ENCODE data around the gene LGI2.
"Not testable (repeated sequence)": the region's sequence is repeated elsewhere in the genome, so short reads cannot be mapped to it uniquely, and the experiment has no call there.

LGI2 gene

DNA sequence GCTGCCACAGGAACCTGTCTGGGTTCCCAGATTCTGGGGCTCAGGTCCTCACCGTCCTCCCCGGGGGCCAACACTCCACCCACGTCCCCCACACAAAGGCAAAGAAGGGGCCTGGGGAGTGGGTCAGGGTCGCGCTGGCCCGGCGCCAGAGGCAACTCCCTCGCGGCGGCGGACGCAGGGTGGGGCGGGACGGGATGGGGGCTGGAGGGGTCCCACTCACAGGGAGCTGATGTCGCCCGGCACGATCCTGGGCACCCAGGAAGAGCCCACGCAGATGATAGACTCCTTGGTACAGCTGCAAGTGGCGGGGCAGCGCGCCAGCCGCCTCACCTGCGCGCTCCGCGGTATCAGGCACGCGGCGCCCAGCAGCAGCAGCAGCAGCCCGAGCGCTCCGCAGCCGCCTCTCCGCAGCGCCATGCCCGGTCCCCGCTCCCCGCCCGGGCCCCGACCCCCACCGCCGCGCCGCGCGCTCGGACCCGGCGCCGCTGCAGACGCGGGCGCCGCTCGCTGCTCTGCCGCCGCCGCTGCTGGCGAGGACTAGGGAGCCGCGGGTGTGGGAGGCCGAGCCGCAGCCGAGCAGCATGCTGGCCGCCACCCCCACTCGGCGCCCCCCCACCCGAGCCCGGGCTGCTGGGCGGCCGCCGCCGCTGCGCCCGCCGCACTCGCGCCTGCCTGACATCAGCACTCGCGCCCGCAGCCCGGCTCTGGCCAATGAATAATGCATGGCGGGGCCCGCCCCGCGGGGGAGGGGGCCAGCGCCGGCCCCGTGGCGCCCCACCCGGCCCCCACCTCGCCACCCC lies at the start of gene LGI2:
LGI2 (minus strand) TSS at position 670 of the 800 bp plus-strand sequence; CDS start at position 417, 253 bp downstream.
- no peak for DNase-seq

DNA sequence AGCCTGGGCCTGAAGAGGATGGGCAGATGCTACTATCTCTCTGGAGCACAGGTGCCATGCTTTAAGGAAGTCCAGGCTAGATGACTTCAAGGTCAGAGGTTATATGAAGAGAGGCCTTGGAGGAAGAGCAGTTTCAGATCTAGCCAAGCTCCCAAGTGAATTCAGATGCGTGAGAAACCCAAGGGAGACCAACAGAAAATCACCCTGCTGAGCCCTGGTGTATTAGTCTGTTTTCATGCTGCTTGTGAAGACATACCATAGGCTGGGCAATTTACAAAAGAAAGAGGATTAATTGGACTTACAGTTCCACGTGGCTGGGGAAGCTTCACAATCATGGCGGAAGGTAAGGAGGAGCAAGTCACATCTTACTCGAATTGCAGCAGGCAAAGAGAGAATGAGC lies 47.8 kb upstream of the LGI2 start:
- DNase-seq, result no peak

GRCh38 chr4:25076625-25077398 lies 46.1 kb upstream of the LGI2 start:
- no peak for DNase-seq

- peak; percentile 7 for DNase-seq
Observed at GRCh38 chr4:25075851-25076250, 45.1 kb upstream of the LGI2 start.

- DNase-seq, result no peak
Observed at GRCh38 chr4:25075129-25075528, 44.4 kb upstream of the LGI2 start.

GRCh38 chr4:25070545-25070944 lies 39.8 kb upstream of the LGI2 start:
- DNase-seq, result no peak

DNA sequence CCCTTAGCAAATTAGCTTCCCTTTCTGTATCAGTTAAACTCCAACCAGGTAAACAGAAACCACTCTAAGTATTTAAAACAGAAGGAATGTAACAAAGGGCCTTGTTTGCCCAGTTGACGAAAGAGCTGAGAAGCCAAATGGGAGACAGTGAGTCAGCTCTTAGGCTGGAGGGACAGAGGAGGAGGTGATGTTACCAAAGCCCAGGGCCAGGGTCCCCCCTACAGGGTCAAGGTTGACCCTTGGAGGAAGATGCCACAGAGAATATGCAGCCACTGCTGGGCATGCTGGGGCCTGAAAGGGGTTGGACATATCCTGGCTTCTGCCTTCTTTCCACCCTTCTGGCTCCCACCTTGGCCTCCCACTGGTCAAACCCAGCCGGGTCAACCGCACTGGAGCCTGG lies 38.3 kb upstream of the LGI2 start:
- no peak for DNase-seq

DNA sequence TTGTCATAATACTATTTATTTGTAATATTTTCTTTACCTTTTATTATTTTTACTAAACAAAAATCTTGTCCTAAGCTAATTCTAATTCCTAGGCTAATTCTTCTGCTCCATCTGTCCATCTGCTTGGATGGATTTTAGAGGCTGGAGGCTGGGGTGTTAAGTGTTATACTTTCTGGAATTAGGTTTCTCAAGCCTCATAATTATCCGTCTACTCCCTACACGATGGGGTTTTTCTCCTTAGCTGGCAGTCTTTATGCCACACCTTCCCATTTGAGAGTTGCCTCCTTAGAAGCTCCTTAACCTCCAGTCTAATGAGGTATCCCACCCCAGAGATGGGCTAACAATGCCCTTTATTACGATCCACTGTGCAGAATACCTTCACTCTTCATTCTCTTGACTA lies 37.6 kb upstream of the LGI2 start:
- no peak for DNase-seq

DNA sequence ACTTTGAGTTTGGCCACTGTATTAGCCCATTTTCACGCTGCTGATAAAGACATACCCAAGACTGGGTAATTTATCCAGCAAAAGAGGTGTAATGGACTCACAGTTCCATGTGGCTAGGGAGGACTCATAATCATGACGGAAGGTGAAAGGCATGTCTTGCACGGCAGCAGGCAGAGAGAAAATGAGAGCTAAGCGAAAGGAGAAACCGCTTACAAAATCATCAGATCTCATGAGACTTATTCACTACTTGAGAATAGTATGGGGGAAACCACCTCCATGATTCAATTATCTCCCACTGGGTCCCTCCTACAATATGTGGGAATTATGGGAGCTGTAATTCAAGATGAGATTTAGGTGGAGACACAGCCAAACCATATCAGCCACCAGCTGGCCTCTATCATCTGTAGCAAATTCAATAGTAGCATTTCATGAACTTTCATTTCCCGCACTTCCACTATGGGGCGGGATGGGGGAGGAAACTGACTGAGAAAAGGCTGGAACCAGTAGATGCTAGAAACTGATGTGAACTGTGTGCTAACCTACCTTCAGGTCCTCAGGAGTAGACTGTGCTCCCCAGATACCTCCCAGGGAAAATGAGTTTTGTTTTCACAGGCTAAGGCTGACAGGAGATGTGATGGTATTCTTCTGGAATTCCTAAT lies 35.3 kb upstream of the LGI2 start:
- DNase-seq, result no peak

DNA sequence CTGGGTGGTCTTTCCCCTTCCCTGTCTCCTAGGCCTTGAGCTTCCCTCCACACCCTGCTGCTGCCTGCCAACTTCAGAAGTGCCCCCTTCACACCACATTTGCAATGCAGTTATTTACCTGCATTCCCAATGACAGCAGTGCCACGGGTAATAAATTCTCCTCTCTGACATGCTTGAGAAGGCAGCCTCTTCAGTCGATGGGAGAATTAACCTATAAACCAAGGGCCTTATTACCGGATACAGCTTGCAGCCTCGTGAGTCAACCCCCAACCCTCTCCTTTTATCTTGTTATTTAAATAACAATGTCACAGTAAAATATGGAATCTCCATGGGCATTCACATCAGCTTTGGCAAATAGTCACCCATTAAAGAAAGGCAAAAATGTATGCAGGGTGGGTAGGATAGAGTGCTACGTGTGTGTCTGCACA lies 34.7 kb upstream of the LGI2 start:
- DNase-seq, result peak; percentile 88

DNA sequence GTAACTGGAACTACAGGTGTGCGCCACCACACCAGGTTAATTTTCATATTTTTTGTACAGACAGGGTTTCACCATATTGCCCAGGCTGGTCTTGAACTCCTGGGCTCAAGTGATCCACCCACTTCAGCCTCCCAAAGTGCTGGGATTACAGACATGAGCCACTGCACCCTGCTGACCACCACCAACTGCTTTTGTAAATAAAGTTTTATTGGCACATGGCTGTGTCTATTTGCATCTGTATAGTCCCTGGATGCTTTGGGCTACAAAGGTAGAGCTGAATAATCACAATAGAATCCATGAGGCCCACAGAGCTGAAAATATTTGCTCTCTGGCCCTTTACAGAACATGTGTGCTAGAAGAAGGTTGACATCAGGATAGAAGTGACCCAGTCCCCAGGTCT lies 33.7 kb upstream of the LGI2 start:
- DNase-seq, result not testable (repeated sequence)

GRCh38 chr4:25063116-25063515 lies 32.4 kb upstream of the LGI2 start:
- no peak for DNase-seq

DNA sequence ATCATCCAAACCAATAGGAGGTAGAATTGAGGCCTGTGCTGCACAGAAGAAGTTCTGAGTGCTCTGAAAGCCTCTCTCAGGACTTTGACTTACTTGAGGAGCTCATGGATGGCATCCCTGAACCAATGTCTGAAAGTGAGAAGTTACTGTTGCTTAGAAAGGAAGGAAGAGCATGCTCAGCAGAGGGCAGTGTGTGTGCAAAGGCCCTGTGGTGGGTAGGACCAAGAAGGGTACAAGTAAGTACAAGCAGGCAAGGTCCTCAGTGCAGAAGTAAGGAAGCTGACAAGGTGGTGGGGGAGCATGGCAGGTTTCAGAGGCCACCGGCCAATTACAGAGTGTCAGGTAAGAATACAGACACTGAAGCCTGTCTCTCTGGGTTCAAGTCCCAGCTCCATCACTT lies 31.4 kb upstream of the LGI2 start:
- no peak for DNase-seq

DNA sequence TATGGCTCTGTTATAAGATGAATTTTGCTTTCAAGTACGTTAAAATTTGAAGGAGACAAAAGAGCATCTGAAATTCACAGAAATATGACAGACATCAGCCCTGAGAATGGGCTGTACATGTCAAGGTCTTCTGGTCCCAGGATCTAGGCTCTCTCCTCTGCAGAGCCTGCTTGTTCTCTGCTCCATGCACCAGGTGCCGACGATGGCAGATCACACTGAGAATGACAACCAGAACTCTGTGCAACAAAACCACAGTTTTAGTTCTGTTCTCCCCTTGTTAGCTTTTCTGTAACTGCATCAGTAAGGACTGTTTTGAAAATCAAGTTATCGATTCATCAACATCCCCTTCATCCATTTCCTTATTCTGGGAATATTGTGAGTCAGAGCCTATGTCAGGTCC lies 30.9 kb upstream of the LGI2 start:
- no peak for DNase-seq

- no peak for DNase-seq
Observed at GRCh38 chr4:25060963-25061340, 30.2 kb upstream of the LGI2 start.

GRCh38 chr4:25060241-25060962 lies 29.7 kb upstream of the LGI2 start:
- DNase-seq, result no peak

- no peak for DNase-seq
Observed at GRCh38 chr4:25059791-25060190, 29.0 kb upstream of the LGI2 start.

DNA sequence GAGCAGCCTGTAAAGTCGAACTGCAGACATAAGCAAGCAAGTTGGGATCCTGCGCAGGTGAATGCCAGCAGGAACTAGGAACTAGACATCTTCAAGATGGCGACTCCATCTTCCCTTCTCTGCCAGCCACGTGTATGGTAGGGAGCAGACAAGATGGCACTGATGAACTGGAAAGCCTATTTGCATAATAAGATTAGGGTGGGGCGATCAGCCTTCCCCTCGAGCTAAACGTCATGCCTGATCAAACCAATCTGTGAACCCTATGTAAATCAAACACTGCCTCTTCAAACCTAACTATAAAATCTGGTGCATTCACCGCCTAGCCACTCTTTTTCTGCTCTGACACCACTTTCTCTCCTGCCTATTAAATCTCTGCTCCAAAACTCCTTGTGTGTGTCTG lies 28.1 kb upstream of the LGI2 start:
- no peak for DNase-seq

DNA sequence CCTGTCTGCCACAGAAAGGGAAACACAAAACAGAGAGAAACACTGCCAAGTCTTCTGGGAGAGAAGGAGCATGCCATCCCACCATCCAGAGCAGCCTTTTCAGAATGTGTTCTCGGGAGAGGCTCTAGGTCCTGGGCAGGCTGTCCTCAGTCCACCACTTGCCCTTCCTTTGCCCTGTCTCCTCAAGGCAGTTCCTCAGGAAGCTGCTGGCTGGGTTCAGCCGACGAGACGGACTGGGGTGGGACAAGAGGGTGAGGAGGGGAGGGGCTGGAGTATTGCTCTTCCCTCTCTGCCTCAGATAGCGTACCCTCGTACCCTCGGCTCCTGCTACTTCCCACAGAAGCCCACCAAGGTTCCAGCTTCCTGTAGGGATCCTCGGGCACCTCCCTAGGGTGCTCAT lies 26.6 kb upstream of the LGI2 start:
- no peak for DNase-seq

GRCh38 chr4:25052037-25052436 lies 21.3 kb upstream of the LGI2 start:
- DNase-seq, result not testable (repeated sequence)

GRCh38 chr4:25051534-25051933 lies 20.8 kb upstream of the LGI2 start:
- no peak for DNase-seq

GRCh38 chr4:25050370-25051078 lies 19.8 kb upstream of the LGI2 start:
- no peak for DNase-seq

Data from NCI-H2029 treated with DMSO at 0.1 percent for 48 hours (cell line).